GM21526 (cell line): ENCODE results near the gene SAP30L.

Source experiments
- ATAC-seq: cut with Tn5 transposase; IDR thresholded peaks from one replicate; pipeline ENCODE4 v1.9.1; 2021; ENCODE audit warnings: moderate library complexity; ENCODE audit not compliant: unreplicated experiment, low FRiP score

Gene SAP30L, protein sequence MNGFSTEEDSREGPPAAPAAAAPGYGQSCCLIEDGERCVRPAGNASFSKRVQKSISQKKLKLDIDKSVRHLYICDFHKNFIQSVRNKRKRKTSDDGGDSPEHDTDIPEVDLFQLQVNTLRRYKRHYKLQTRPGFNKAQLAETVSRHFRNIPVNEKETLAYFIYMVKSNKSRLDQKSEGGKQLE

DNA sequence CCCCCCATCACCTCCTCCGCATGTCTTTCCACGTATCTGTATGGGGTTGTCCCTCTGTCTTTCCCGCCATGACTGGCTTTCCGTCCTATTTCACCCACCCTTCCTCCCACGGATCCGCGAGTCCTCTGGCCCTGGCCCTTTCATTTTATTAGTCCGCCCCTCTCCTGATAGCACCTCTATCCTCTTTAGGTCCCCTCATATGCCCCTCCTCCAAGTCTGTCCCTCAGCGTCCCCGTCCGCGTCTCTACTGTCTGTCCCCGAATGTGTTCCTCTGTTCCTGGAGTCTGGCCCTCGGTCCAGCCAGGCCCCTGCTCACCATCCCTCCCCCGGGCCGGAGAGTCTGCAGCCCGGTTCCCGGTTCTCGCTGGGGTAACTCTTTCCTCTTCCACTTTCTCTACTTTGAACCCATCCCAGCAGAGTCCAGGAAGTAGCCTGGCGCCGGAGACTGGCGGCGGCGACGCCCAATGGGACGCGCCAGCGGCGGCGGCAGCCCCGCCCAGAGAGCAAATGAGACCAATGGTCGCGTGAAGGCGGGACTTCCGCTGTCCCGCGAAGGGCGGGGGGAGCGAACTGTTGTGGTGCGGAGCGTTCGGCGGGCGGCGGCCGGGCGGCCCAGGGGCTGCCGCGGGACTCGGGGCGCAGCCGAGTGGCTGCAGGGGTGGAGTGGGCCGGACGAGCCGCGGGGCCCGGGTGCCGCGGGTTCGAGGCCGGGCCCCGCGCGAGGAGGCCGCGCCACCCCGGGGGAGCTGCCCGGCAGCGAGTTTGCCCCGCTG lies at the start of gene SAP30L:
SAP30L (plus strand) TSS at position 576 of the 773 bp plus-strand sequence. CDS start 608 bp downstream, outside the sequence.
- ATAC-seq: peak; percentile 93

DNA sequence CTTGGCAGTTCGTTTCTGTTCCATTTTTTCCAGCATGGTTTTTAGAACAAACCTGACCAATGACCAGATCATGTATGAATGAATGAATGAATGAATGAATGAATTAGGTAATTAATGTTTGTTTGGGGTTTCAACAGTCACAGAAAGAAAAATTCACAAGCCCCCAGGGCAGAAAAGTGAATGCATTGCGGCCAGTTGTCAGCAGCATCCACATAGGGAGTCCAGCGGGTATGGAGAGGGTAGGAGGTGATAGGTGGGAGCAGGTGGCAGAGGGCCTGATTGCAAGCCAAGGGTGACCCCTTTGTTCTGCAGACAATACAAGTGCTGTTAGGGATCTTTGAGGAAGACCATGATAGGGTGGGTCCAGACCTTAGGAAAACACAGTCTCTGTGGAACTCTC lies 49.7 kb upstream of the SAP30L start:
- no peak for ATAC-seq

DNA sequence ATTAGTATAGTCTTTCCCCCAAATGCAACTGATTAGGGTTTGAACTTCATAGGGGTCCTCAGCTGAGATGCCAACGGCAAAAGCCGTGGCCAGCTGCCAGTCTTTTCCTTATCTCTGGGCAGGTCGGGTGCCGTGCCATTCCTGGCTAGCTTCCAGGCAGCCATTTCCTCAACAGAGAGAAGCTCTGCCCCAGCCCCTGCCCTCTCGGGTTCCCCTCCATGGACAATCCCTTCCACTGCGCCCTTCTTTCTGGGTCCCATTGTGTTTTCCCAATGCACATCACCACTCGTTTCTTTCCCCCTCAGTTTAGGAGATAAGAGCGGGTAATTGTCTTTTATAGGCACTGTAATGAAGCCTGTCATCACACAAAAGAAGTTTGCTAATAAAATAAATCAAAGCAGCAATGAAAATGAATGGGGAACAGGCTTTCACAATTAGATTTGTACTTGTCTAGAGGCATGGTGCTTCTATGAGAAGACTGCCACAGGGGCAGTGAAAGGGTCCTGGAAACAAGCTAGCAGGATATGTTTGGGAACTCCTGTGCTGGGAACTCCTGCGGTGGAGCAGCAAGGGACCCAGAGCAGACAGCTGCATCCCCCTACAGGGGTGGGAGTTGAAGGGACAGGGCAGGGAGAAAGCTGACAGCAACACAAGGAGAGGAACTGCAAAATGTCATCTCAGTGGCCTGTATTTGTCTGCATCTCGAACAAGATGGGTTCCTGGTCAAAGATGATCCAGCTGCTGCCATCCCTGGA lies 48.0 kb upstream of the SAP30L start:
- ATAC-seq: no peak

DNA sequence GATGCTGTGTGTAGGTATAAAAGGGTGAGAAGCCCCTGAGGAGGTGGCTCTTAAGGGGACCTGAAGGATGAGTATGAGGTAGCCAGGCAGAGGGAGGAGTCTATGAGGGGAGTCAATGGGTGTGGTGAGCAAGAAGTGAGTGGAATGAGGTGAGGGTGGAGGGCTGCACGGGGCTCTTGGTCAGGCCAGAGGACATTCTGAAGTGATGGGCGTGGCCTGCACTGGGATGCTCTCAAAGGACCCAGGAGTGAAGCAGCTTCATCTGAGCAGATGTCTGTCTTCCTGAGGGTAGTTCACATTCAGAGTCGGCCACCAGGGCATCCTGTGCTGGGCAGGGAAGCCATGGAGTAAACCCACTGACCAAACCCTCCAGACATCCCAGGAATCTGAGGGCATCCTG lies 45.1 kb upstream of the SAP30L start:
- no peak for ATAC-seq

DNA sequence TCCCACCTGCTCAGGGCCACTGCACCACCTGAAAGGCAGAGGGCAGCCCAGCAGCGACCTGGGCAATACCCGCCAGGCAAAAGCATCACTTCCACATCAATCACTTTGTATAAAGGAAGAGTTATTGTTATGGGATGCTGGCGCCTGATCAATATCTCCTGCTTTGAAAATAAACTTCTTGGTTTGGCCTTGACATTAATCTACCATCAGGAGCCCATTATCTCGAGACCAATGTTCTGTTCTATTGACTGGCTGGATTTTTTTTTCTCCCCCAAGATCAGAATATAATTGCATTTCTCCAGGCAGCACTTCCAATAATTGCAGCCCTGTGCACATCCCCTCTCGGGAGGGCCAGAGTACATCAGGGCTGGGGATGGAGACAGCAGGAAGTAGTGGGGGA lies 44.4 kb upstream of the SAP30L start:
- no peak for ATAC-seq

DNA sequence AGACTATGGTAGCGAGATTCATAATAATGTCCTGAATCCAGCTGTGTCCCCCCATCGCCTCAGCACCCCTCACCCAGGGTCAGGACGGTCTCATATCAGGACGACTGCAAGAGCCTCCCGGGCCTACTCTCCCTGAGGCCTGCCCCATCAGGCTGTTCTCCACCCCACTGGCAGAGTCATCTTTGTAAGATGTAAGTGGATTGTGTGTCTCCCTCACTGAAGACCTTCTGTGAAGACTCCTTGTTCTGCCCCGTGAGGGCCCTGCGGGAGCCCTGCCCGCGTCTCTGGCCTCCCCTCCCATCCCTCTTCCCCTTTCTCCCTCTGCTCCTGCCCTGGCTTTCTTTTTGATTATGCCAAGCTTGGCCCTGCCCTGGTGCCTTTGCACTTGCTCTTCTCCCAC lies 43.9 kb upstream of the SAP30L start:
- no peak for ATAC-seq

DNA sequence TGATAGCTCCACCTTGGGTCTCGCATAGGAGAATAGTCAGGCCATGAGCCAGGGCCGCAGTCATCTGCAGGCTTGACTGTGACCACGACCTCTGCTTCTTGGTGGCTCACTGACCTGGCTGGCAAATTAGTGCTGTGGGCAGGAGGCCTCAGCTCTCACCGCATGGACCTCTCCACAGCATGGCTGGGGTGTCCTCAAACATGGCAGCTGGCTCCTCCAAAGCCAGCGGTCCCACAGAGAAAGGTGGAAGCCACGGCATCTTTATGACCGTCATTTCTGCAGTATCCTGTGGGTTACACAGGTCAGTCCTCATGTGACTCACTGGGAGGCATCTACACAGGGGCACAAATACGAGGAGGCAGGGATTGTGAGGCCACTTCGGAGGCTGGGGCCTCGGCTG lies 43.2 kb upstream of the SAP30L start:
- ATAC-seq: no peak

DNA sequence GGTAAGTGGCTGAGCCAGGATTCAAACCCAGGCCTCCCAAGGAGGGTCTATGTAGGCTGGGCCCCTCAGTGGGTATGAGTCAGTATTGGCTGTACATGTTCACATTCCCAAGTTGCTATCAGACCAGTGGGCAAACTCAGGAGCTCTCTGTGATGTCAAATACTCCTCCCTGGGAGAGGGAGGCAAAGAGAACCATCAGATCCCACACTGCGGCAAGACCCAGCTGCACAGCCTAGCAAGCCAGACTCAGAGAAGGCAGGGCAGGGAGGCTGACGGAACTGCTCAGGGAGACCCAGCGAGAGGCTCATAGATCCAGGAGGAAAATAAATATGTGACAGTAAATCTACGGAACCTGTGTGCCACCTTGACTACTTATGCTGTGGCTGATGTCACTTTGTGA lies 42.6 kb upstream of the SAP30L start:
- ATAC-seq: no peak

DNA sequence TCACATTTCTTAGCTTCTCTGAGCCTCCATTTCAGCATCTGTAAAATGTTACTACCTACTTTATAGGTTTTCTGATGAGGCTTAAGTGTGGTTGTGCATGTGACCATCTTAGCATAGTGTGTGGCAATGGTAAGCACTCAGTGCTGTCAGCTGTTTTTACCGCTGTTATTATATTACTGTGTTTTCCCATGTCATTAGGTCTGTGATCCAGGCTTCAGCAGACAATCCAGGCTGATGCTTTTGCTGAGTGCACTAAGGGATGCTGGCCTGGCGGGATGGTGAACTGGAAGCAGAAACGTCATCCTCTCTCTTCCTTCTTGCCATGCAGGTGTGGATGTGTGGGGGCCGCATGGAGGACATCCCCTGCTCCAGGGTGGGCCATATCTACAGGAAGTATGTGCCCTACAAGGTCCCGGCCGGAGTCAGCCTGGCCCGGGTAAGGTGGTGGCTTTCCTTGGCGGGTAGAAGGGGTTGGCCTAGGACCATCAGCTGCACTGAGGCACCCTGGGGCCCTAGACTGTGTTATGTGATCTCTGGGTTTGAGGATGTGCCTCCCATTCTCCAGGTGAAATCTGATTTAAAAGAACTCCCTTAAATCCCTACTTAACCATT lies 41.9 kb upstream of the SAP30L start:
- no peak for ATAC-seq

DNA sequence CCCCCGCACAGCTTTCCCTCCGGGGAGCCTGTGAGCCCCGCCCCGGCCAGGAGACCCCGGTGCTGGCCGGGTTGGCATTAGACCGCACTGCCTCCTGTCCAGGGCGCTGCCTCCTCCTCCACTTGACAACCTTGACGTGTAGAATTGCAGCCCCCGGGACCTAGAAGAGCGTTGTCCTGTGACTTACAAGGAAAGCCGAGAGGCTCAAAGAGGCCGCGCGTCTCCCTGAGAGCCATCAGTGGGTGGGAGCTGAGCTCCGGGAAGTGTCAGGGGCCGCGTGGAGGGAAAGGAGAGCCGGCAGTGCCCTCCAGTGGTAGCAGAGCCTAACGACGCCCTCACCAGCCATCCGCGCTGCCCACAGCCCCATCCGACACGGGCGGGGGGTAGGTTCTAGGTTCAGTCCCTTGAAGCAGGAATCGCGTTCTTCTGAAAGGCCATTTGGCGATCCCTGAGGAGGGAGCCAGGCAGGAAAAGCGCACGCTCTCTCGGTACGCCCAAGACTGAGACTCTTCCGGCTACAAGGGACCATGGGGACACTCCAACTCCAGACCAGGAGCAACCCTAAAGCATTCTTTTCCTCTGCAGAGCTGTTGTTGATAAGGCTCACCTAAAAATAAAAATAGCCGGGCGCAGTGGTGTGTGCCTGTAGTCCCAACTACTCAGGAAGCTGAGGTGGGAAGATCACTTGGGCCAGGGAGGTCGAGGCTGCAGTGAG lies 40.6 kb upstream of the SAP30L start:
- ATAC-seq: peak; percentile 95

DNA sequence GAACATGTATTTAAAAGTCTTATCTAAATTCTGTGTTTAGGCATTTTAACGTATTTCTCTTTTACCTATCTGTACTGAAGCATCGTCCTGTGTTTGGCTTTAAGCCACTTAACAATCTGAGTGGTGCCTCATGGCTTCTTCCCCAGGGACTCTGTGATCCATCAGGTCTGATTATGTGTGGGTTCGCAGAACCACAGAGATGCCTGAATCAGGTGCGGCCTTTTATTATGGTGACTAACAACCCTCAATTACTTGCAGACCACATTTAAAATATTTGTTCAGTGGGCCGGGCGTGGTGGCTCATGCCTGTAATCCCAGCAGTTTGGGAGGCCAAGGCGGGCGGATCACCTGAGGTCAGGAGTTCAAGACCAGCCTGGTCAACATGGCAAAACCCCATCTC lies 39.6 kb upstream of the SAP30L start:
- ATAC-seq: no peak

DNA sequence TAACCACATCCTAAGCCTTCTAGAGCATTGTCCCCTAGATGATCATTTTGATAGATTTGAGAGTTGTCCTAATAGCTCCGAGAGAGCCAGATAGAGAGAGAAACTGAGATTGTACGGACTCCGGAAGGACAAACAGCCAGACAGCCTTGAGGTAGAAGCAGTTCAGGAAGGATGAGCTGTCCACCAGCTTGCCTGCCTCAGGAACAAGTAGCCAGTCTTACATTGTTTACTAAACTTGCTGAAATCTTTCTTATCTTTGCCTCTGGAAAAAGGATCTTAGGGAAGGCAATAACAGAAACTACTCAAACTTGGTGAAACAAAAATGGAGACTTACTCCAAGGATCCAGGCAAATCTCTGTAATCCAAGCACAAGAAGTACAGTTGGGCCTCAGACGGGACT lies 39.0 kb upstream of the SAP30L start:
- ATAC-seq: no peak

DNA sequence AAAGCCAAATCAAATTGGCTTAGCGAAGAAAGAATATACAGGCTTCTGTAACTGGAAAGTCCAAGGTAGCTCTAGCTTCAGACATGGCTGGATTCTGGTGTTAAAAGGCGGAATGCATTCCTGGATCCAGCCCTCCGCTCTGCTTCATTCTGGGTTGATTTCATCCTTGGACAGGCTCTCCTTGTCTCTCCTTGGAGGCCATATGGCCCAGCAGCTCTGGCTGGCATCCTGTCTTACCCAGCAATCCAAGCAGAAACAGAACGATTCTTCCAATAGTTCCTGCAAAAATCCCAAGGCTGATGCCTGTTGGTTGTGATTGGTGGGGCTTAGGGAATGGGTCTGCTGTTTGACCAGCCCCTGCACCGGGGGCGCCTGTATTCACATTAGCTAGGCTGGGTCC lies 37.0 kb upstream of the SAP30L start:
- ATAC-seq: no peak

DNA sequence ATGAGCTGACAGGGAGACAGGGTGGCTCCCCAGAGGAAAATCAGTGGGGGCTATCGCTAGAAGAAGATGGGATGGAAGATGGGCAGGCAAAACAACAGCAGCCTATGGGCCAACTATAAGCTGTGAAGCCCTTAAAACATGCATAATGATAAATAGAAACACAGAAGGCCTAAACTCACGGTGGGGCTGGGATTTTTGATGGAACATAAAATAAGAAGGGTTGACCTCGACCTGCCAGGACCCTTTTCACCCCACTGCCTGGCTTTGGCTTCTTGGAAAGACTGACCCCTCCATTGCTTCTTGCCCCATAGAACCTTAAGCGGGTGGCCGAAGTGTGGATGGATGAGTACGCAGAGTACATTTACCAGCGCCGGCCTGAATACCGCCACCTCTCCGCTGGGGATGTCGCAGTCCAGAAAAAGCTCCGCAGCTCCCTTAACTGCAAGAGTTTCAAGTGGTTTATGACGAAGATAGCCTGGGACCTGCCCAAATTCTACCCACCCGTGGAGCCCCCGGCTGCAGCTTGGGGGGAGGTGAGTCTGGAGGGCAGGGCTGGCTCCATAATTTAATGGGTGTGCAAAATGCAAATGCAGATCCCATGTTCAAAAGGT lies 36.5 kb upstream of the SAP30L start:
- ATAC-seq: no peak

DNA sequence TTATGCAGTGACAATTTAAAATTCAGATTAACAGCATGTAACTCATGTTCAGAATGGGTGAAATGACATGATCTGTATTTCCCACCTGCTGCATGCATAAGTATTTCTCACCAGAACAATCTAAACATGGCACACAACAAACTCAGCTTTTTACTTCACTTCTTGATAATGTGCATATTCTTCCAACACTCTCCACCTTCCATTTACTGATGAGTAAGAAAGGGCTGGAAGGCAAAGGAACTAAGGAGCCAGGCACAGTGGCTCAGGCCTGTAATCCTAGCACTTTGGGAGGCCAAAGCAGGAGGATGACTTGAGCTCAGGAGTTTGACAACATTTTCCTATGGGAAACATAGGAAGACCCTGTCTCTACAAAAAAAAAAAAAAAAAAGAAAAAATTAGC lies 35.8 kb upstream of the SAP30L start:
- ATAC-seq: no peak

DNA sequence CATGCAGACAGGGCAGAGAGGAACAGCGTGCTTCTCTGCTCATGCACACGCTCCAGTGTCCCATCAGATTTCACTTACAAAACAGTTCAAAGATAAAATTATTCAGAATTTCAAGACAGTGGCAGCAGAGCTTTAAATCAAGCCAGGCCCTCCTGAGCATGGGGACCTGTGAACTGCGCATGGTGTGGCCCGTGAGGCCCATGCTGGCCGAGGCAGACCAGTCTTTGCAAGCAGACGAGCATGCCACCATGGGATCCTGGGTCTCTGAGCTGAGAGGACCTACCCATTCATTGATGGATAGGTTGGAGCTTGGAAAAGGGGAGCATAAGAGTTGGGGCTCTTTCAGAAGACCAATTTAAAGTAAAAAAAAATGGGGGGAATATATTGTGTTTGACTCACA lies 35.0 kb upstream of the SAP30L start:
- no peak for ATAC-seq

DNA sequence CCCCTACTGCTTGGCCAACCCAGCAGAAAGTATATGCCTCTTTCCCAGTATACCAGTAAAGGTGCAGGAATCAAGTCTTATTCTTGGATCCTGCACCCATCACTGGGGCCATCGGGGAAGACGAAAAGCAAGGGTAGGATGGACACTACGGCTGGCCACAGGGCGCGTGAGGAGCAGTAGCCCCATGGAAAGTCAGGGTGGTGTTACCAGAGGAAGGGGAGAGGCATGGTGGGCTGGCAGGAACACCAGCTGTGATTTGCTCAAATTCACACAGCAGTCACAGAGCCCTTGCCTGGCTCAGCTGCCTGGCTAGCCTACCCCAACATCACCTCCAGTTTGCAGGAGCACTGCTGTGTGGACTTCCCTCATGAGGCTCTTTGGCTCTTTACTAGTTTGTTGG lies 34.5 kb upstream of the SAP30L start:
- no peak for ATAC-seq

DNA sequence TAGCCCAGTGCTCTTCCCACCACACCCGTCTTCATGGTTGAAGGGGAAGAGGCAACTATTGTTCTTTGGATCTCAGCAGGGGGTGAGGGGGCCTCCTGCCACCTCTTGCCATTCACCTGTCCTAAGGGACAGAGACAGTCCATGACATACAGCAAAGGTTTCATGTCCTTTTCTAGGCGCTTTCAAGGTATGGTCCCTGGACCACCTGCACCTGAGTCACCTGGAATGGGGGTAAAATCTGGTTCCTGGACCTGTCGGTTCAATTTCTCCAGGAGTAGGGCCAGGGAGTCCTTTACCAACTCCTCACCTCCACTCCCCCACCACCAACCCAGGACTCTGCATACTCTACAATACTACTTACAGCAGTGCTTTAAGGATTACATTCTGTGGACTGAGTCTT lies 33.5 kb upstream of the SAP30L start:
- no peak for ATAC-seq

DNA sequence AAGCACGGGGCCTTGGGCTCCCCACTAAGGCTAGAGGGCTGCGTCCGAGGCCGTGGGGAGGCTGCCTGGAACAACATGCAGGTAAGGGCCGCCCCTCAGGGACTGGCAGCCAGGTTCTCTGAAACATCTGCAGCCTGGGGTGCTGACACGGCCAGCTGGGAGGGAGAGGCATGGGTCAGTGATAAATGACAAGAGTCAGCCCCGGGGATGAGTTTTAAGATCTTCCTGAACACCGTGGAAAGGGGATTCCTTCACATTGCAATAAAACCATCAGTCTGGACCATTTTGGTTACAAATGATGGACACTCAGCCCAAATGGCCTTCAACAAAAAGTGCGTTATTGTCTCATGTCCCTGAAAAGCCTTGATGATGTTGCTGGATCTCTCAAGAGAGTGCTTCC lies 32.9 kb upstream of the SAP30L start:
- ATAC-seq: no peak

DNA sequence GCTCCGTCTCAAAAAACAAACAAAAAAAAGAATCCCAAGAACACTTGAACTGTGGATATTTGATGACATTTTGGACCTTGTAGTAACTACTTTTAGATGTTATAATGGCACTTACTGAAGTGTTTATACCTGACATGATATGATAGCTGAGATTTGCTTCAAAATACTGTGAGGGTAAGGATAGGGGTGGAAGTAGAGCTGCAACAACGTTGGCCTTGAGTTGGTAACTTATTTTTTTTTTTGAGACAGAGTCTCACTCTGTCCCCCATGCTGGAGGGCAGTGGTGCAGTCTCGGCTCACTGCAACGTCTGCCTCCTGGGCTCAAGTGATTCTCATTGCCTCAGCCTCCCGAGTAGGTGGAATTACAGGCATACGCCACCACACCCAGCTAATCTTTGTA lies 30.7 kb upstream of the SAP30L start:
- ATAC-seq: no peak
